Activated B cell treated with CpG ODN at 0.5 μM for 24 hours (primary cell): ENCODE results near the gene NEUROG1. TPM values are rescaled to one million over a fixed set of nuclear protein-coding genes. Genes with fewer than 3 reads are reported as not detected.

ENCODE experiments used
- ATAC-seq: fragments of 200-7000 bp; cut with Tn5 transposase; one replicate; pipeline ENCODE4 v1.10.0; 2021; ENCODE audit warnings: low read depth, mild to moderate bottlenecking, moderate library complexity
- CTCF ChIA-PET: fragments of 350-600 bp; sonication (Branson Sonifier 250); formaldehyde crosslinking; loops from one replicate; lab custom pipeline; 2021; ENCODE audit warnings: antibody characterized with exemption; lab: Charles Lee
- POLR2A ChIA-PET: fragments of 350-600 bp; sonication (Branson Sonifier 250); formaldehyde crosslinking; loops from one replicate; lab custom pipeline; 2021; ENCODE audit warnings: antibody characterized with exemption; lab: Charles Lee
- DNase-seq: peaks from one replicate; pipeline ENCODE4 v3.0.0; 2022
- H3K27ac Mint-ChIP-seq: one replicate; pipeline ENCODE4 v1.8.0; 2020; ENCODE audit warnings: mixed read lengths
- H3K27me3 Mint-ChIP-seq: one replicate; pipeline ENCODE4 v1.8.0; 2021; ENCODE audit warnings: mixed read lengths
- H3K36me3 Mint-ChIP-seq: one replicate; pipeline ENCODE4 v1.8.0; 2021; ENCODE audit warnings: low read depth, mixed read lengths
- H3K4me1 Mint-ChIP-seq: one replicate; pipeline ENCODE4 v1.8.0; 2021; ENCODE audit warnings: mixed read lengths
- H3K4me3 Mint-ChIP-seq: one replicate; pipeline ENCODE4 v1.8.0; 2020; ENCODE audit warnings: mild to moderate bottlenecking, mixed read lengths
- H3K9me3 Mint-ChIP-seq: one replicate; pipeline ENCODE4 v1.8.0; 2020; ENCODE audit warnings: mixed read lengths
- intact Hi-C: fragments of 100-400 bp; cut with micrococcal nuclease; formaldehyde crosslinking; loops from one replicate; pipeline ENCODE4 v1.15.1; 2024
- total RNA-seq: library from RNA; stranded (reverse); gene quantifications from 2 replicates; pipeline ENCODE4 v1.2.3, GENCODE V29; 2022
- TF ChIP-seq, protein P1 (sequence below): fragments of 200-600 bp; IDR thresholded peaks from one replicate; pipeline ENCODE4 v1.8.0; 2022; ENCODE audit warnings: antibody characterized with exemption, mild to moderate bottlenecking

The NEUROG1 gene
- total RNA-seq, 1 donor from 2014 or later: not detected

DNA sequence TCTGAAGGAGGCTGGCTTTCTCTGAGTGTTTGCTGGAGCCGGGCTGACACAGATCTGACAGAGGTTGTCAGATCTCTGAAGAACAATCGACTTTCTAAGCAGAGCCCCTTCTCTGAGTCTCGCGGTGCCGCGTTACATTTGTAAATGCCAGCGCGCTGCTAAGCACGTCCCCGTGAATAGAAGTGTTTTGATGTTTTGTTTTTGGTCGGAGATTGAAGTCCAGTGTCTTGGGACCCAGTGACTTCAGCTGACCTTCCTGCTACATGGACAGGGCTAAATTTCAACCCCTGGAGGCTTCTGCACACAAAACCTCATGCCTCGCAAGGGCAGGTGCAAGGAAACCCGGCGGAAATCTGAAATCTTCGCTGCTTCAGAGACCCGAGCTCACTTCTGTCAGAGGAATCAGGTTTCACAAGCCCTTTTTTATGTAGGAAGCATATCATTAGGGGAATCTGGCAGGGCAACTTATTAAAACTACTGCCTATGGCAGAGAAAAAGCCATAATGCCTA is 27.2 kb downstream of the NEUROG1 start:
- H3K4me1 Mint-ChIP-seq: peaks cover 6% of the 10 kb centered on the region
- peaks cover 47% of the 10 kb centered on the region for H3K27me3 Mint-ChIP-seq
- DNase-seq: no peak
- CTCF ChIA-PET: no interaction called here
- POLR2A ChIA-PET: no interaction called here
- intact Hi-C loops: no loop called here
- H3K36me3 Mint-ChIP-seq: no peaks in the 10 kb centered on the region
- TF ChIP-seq, protein P1, sequence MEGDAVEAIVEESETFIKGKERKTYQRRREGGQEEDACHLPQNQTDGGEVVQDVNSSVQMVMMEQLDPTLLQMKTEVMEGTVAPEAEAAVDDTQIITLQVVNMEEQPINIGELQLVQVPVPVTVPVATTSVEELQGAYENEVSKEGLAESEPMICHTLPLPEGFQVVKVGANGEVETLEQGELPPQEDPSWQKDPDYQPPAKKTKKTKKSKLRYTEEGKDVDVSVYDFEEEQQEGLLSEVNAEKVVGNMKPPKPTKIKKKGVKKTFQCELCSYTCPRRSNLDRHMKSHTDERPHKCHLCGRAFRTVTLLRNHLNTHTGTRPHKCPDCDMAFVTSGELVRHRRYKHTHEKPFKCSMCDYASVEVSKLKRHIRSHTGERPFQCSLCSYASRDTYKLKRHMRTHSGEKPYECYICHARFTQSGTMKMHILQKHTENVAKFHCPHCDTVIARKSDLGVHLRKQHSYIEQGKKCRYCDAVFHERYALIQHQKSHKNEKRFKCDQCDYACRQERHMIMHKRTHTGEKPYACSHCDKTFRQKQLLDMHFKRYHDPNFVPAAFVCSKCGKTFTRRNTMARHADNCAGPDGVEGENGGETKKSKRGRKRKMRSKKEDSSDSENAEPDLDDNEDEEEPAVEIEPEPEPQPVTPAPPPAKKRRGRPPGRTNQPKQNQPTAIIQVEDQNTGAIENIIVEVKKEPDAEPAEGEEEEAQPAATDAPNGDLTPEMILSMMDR: no peak
- H3K27ac Mint-ChIP-seq: no peak overlapping the region
- no peak overlapping the region for H3K4me3 Mint-ChIP-seq
- H3K9me3 Mint-ChIP-seq: no peaks in the 10 kb centered on the region
- ATAC-seq: no peak

DNA sequence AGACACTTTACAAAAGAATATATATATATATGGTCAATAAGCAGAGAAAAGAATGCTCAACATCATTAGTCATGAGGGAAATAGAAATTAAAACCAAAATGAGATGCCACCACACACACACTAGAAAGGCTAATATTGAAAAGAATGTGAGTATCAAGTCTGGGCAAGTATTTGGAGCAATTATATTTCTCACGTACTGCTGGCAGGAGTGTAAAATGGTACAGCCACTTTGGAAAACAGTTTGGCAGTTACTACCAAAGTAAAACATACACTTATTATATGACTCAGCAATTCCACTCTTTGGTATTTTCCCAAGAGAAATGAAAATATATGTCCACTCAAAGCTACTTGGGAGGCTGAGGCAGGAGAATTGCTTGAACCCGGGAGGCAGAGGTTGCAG is 29.8 kb downstream of the NEUROG1 start:
- Mint-ChIP-seq H3K27ac (no peak overlapping the region), H3K27me3 (peaks cover 50% of the 10 kb centered on the region)
- POLR2A ChIA-PET: no interaction called here

DNA sequence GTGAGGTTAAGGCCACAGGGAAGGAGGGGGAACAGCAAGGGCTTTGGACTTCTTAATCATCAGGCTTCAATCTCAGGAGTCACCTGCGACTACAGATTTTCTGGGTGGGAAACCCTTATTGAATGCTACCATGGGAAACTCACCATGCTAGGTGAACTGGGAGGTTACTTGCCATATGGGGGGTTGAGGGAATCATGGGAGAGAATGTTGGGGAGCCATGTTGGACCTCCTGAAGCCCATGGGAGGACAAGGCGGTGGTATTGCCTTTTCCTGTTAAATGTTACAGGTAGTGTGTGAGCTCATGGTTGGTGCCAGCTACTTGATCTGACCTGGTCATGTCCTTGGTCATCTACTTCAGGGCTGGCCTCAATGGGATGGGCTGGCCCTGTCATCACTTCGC is 31.4 kb downstream of the NEUROG1 start:
- ATAC-seq (no peak), DNase-seq (no peak)
- H3K9me3 Mint-ChIP-seq: no peaks in the 10 kb centered on the region
- intact Hi-C loops: no loop called here
- CTCF ChIA-PET: no interaction called here
- H3K4me3 Mint-ChIP-seq: no peak overlapping the region
- TF ChIP-seq, protein P1: no peak
- POLR2A ChIA-PET: no interaction called here
- peaks cover 6% of the 10 kb centered on the region for H3K4me1 Mint-ChIP-seq
- peaks cover 40% of the 10 kb centered on the region for H3K27me3 Mint-ChIP-seq
- H3K36me3 Mint-ChIP-seq: no peaks in the 10 kb centered on the region
- no peak overlapping the region for H3K27ac Mint-ChIP-seq

More for the DNA sequence above, 29.8 kb downstream of the NEUROG1 start:
- Mint-ChIP-seq H3K36me3 (no peaks in the 10 kb centered on the region), H3K4me1 (peaks cover 6% of the 10 kb centered on the region), H3K9me3 (no peaks in the 10 kb centered on the region), H3K4me3 (no peak overlapping the region)
- ATAC-seq: no peak
- CTCF ChIA-PET: no interaction called here
- DNase-seq: no peak
- intact Hi-C loops: no loop called here
- TF ChIP-seq, protein P1: no peak

DNA sequence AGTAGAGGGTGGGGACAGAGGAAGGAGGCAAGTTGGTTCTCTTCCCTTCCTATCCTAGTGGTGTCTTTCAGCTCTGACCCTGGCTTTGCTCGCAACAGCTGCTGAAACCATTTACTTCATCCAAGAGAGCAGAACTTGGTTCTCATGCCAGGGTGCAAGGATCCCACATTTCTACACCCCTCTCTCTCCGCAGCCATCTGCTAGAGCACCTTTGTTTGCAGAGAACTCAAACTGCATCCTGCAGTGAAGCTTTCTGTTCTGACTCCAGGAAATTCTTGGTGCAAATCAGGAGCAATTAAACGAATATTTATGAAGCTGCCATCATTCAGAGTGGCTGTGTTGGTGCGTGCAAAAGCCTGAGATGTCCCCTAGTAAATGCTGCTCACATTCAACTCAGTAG is 31.9 kb downstream of the NEUROG1 start:
- H3K4me3 Mint-ChIP-seq: no peak overlapping the region
- no peak overlapping the region for H3K27ac Mint-ChIP-seq
- POLR2A ChIA-PET: no interaction called here
- CTCF ChIA-PET: no interaction called here
- peaks cover 6% of the 10 kb centered on the region for H3K4me1 Mint-ChIP-seq
- H3K9me3 Mint-ChIP-seq: no peaks in the 10 kb centered on the region
- no peak for DNase-seq
- intact Hi-C loops: no loop called here
- H3K27me3 Mint-ChIP-seq: peaks cover 39% of the 10 kb centered on the region
- no peak for ATAC-seq
- TF ChIP-seq, protein P1: no peak
- no peaks in the 10 kb centered on the region for H3K36me3 Mint-ChIP-seq

DNA sequence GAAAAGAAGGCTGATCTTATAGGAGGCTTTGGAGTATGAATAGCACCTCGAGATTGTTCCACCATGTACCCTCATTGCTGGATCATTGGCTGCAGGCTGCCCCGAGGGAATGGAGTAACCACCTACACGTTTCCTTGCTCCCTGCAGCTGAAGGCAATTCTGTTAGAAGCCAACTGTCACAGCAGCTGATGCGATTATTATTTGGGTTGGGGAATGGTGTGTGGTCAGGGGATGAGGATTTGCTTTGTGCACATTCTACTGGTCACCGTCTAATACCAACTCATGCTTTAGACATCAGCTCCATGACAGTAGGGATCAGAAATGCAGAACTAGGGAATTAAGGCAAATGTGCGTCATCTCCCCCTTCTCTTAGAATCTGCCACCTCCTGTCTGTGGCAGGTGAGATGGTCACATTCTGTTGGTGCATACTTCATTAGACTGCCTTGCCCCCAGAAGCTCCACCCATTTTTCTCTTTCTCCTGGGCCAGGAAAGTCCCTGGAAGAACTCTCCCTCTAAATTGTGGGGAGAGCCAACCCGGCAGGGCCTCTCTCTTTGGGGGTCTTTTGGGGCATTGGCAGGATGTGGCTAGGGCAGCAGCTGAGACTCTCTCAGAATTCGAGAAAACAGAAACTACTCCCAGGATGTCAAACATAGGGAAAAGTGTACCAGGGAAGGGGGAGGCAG is 32.8 kb downstream of the NEUROG1 start:
- no peaks in the 10 kb centered on the region for H3K36me3 Mint-ChIP-seq
- ATAC-seq (no peak), DNase-seq (no peak)
- no peaks in the 10 kb centered on the region for H3K9me3 Mint-ChIP-seq
- H3K4me1 Mint-ChIP-seq: peaks cover 1% of the 10 kb centered on the region
- peaks cover 36% of the 10 kb centered on the region for H3K27me3 Mint-ChIP-seq
- no peak overlapping the region for H3K4me3 Mint-ChIP-seq
- ChIA-PET CTCF (no interaction called here), POLR2A (no interaction called here)
- no peak overlapping the region for H3K27ac Mint-ChIP-seq
- TF ChIP-seq, protein P1: no peak
- intact Hi-C loops: no loop called here
